Sigmoid colon (tissue), 3 donors: ENCODE results near the gene DGKQ.

Experiments
- POLR2A ChIP-seq, 2 donors: fragments of 450-650 bp; IDR thresholded peaks; one replicate each; pipeline ENCODE4 v1.6.1; 2016; ENCODE audit warnings: antibody characterized with exemption in 2 of 2, mild to moderate bottlenecking in 2 of 2, moderate library complexity in 2 of 2
- TF ChIP-seq, protein P1 (sequence below), 4 experiments: fragments of 450-650 bp in 3 of 4; fragments of 200-600 bp in 1 of 4; IDR thresholded peaks; one replicate each; pipeline ENCODE4 v1.5.1; 2016 to 2019; ENCODE audit warnings: antibody characterized with exemption in 4 of 4, mild to moderate bottlenecking in 3 of 4, moderate library complexity in 2 of 4

DNA sequence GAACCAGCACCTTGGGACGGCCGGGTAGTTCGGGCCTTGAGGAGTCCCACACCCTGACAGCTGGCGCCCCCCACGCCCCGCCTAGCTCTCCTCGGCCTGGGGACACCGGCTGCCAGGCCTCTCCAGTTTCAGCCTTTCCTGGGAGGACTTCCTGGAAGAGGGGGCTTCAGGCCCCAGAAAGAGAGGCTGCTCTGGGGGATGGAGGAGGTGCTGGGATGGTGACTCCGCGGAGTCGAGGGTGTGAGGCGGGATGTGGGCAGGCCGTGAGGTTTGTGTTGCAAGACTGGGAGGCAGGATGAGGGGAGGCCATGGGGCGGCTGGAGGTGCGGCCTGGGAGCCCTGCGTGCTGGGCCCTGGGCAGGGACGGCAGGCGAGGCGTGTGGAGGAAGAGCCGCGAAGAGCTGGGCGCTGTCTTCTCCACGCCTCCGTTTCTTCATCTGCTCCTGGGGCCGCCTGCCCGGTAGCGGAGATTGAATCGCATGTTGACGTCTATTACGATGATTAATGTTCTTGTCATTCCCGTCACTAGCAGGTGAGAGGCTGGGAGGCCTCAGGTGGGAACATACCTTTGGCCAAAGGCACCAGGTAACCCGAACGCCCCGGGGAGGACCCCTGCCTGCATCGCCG, 37.1 kb upstream of the DGKQ start:
- TF ChIP-seq, protein P1, sequence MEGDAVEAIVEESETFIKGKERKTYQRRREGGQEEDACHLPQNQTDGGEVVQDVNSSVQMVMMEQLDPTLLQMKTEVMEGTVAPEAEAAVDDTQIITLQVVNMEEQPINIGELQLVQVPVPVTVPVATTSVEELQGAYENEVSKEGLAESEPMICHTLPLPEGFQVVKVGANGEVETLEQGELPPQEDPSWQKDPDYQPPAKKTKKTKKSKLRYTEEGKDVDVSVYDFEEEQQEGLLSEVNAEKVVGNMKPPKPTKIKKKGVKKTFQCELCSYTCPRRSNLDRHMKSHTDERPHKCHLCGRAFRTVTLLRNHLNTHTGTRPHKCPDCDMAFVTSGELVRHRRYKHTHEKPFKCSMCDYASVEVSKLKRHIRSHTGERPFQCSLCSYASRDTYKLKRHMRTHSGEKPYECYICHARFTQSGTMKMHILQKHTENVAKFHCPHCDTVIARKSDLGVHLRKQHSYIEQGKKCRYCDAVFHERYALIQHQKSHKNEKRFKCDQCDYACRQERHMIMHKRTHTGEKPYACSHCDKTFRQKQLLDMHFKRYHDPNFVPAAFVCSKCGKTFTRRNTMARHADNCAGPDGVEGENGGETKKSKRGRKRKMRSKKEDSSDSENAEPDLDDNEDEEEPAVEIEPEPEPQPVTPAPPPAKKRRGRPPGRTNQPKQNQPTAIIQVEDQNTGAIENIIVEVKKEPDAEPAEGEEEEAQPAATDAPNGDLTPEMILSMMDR (IDR thresholded peaks at IDR 0.05) = no peak
- no peak for TF ChIP-seq POLR2A (IDR thresholded peaks at IDR 0.05)
